ENCODE measurements around the gene LMBR1.

- TF ChIP-seq CTCF (IDR thresholded peaks at IDR 0.05; ENCODE audit: poor library complexity, severe bottlenecking) (no peak), EP300 (conservative IDR thresholded peaks at IDR 0.05; ENCODE audit: poor library complexity, severe bottlenecking) (no peak)
Measured at GRCh38 chr7:156642306-156643045, 250.5 kb downstream of the LMBR1 start.
